Nephron progenitor cell (in vitro differentiated cells): ENCODE measurements around the gene ZACN.

ENCODE experiments used
- DNase-seq: peaks from one replicate; pipeline ENCODE4 v3.0.0; 2021
- H3K27ac Mint-ChIP-seq: 2 replicates; pipeline ENCODE4 v1.8.0; 2021; ENCODE audit warnings: mild to moderate bottlenecking, moderate library complexity, mixed read lengths
- H3K27me3 Mint-ChIP-seq: 2 replicates; pipeline ENCODE4 v1.8.0; 2021; ENCODE audit warnings: mild to moderate bottlenecking, low read depth, mixed read lengths; ENCODE audit not compliant: poor library complexity
- H3K36me3 Mint-ChIP-seq: 2 replicates; pipeline ENCODE4 v1.8.0; 2021; ENCODE audit warnings: low read depth, mixed read lengths
- H3K4me1 Mint-ChIP-seq: 2 replicates; pipeline ENCODE4 v1.8.0; 2021; ENCODE audit warnings: mixed read lengths
- H3K4me3 Mint-ChIP-seq: 2 replicates; pipeline ENCODE4 v1.8.0; 2021; ENCODE audit warnings: mild to moderate bottlenecking, moderate library complexity, mixed read lengths
- H3K9me3 Mint-ChIP-seq: 2 replicates; pipeline ENCODE4 v1.8.0; 2021; ENCODE audit warnings: mild to moderate bottlenecking, moderate library complexity, mixed read lengths
- CTCF ChIP-seq: fragments of 200-600 bp; sonication (generic); IDR thresholded peaks from 2 replicates; pipeline ENCODE4 v1.5.0; 2021; ENCODE audit warnings: antibody characterized with exemption

Gene ZACN

DNA sequence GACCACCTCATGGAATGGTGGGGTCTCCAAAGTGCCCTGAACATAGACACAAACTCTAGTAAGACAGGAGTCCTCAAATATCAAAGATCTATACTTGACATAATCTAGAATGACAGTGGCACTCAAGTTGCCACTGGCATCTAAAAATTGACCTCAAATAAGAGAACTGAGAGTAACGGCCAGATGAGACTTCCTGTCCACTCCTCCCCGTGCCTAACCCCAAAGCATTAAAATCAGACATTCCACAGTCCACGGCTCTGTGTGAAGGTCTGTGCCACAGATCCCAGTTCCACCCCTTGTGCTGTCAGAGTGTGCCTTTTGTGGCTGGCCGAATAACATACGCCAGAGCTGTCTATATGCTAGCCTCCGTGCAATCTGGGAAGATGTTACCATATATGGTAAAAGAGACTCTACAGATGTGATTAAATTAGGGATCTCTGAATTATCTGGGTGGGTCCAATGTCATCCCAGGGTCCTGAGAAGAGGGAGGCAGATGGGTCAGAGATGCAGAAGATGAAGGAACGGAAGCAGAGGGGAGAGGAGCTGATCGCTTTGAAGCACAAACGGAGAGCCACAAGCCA lies 30.9 kb upstream of the ZACN start:
- Mint-ChIP-seq H3K9me3 (no peaks in the 10 kb centered on the region), H3K27me3 (no peaks in the 10 kb centered on the region), H3K4me3 (no peak overlapping the region), H3K36me3 (peaks cover 84% of the 10 kb centered on the region), H3K4me1 (peaks cover 6% of the 10 kb centered on the region), H3K27ac (peak overlapping the region; percentile 28)
- DNase-seq, result no peak
- no peak for TF ChIP-seq CTCF

GRCh38 chr17:76048711-76049110 lies 30.3 kb upstream of the ZACN start:
- Mint-ChIP-seq H3K36me3 (peaks cover 84% of the 10 kb centered on the region), H3K27ac (no peak overlapping the region)
- DNase-seq, result no peak

DNA sequence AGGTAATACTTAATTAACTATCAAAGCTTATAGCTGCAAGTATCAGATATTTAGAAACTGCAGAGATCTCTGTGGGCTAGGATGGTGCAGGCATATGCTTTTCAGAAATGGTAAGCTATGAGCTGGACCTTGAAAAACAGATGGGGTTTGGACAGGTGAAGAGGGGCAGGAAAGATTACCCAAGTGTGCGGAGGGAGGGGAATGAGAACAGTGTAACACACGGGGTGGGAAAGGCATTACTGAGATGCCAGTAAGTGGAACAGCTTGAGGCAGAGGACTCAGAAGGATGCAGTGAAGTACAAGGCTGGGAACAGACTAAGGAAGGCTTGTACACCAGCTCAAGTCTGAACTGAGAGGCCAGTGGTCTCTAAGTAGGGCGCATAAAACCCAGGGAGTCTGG lies 29.7 kb upstream of the ZACN start:
- Mint-ChIP-seq H3K4me3 (no peak overlapping the region), H3K36me3 (peaks cover 84% of the 10 kb centered on the region), H3K4me1 (peaks cover 16% of the 10 kb centered on the region), H3K27ac (peak overlapping the region; percentile 3), H3K9me3 (no peaks in the 10 kb centered on the region), H3K27me3 (no peaks in the 10 kb centered on the region)
- no peak for DNase-seq
- no peak for TF ChIP-seq CTCF

More at GRCh38 chr17:76048711-76049110, 30.3 kb upstream of the ZACN start:
- H3K4me1 Mint-ChIP-seq, result peaks cover 11% of the 10 kb centered on the region
- H3K27me3 Mint-ChIP-seq, result no peaks in the 10 kb centered on the region
- no peaks in the 10 kb centered on the region for H3K9me3 Mint-ChIP-seq
- H3K4me3 Mint-ChIP-seq, result no peak overlapping the region
- no peak for TF ChIP-seq CTCF

DNA sequence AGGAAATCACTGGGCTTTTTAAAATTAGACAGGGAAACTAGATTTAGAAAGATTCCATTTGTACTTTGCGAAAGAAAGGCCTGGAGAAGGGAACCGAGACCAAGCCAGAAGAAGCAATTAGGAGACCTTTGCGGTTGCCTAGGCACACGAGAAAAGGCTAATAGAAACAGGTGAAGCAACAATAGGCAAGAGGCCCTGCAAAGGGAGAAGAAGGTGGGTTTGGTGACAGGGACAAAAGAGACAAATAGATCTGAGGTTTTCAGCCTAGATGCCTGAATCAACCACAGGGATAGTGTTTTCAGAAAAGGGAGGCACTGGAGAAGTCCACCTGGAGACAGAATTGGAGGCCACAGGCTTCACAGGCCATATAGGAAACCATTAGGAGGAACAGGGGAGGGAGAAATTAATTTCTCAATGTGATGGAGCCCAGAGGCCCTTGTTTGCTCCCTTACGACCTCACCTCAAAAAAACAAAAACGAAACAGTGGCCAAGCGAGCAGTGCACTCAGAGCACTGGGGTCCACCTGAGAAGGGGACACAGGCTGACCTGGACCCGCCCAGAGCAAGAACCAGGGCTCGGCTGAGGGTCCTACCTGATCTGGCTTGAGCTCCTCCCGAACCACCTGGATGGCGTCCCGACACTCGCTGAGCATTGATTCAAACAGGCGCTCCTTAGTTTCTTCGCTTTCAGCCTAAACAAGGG lies 29.0 kb upstream of the ZACN start:
- no peak for TF ChIP-seq CTCF
- H3K4me1 Mint-ChIP-seq, result peaks cover 16% of the 10 kb centered on the region

DNA sequence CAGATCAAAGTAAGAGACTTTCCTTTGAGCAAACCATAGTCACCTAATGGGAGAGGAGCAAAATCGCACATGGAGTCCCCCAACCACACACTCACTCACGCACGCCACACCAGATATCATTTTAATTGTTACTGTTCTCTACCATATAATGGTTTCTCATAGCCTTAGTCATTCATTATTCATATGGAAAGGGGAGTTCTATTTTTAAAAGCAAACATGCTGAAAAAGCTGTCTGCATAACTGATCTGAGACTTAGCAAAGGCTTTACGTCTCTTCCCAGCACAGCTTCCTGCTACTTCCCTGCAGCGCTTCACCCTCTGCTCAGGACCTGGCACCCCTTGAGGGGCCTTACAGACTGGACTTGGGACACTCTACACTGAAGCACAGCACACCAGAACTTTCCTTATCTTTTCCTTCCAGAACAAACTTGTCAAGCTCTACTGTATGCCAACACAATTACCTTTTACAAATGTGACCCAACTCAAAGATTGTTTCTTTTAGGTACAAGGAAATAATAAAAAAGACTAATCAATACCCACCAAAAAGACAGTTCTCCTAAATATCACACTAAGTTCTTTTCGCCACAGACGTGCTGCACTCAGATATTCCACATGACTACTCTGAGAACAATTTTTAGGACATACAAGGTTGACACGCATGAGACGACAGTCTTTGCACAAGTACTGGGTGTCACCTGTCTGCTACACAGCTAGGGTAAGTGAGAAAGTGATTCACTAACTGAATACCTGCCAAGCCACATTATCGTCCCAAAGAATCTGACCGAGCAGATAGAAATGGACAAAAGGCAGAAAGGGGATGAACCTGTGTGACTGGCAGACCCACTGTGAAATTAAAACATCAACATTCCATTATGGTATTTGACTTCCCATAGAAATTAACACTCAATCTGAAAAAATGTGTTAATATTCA lies 28.2 kb upstream of the ZACN start:
- no peak for DNase-seq

More for the DNA sequence above, 29.0 kb upstream of the ZACN start:
- no peak for DNase-seq
- Mint-ChIP-seq H3K4me3 (no peak overlapping the region), H3K27me3 (no peaks in the 10 kb centered on the region), H3K36me3 (peaks cover 77% of the 10 kb centered on the region), H3K27ac (peak overlapping the region; percentile 65), H3K9me3 (no peaks in the 10 kb centered on the region)

More for the DNA sequence above, 28.2 kb upstream of the ZACN start:
- H3K27ac Mint-ChIP-seq, result no peak overlapping the region
- H3K27me3 Mint-ChIP-seq, result no peaks in the 10 kb centered on the region
- H3K9me3 Mint-ChIP-seq, result no peaks in the 10 kb centered on the region
- TF ChIP-seq CTCF, result no peak
- peaks cover 16% of the 10 kb centered on the region for H3K4me1 Mint-ChIP-seq
- H3K4me3 Mint-ChIP-seq, result no peak overlapping the region
- H3K36me3 Mint-ChIP-seq, result peaks cover 69% of the 10 kb centered on the region
